Psoas muscle (tissue), 8 donors: ENCODE measurements around the gene RTKN. TPM values are rescaled to one million over a fixed set of nuclear protein-coding genes. Genes with fewer than 3 reads are reported as not detected.

Experiments
- ATAC-seq, 4 donors: fragments of 200-7000 bp; cut with Tn5 transposase; one replicate each; pipeline ENCODE4 v1.9.1; 2020; ENCODE audit warnings: moderate library complexity in 3 of 4, mild to moderate bottlenecking in 2 of 4
- DNase-seq, 2 donors: peaks; one replicate each; pipeline ENCODE4 v3.0.0-alpha.2; 2020
- H3K27ac ChIP-seq: fragments of 200-600 bp; one replicate; pipeline ENCODE4 v1.8.0; 2022
- H3K27me3 ChIP-seq, 3 donors: fragments of 200-600 bp in 1 of 3; one replicate each; pipeline versions ENCODE4 v1.6.1 to v1.8.0; 2013 to 2022; ENCODE audit warnings: low read length in 2 of 3, mild to moderate bottlenecking in 2 of 3, moderate library complexity in 1 of 3; ENCODE audit not compliant: insufficient read depth in 3 of 3
- H3K36me3 ChIP-seq, 2 donors: fragments of 200-600 bp in 1 of 2; one replicate each; pipeline versions ENCODE4 v1.6.1 to v1.8.0; 2013 to 2022; ENCODE audit warnings: low read depth in 1 of 2, mild to moderate bottlenecking in 1 of 2, moderate library complexity in 1 of 2; ENCODE audit not compliant: insufficient read depth in 1 of 2
- H3K4me1 ChIP-seq: fragments of 200-600 bp; one replicate; pipeline ENCODE4 v1.8.0; 2022
- H3K4me3 ChIP-seq: fragments of 200-600 bp; one replicate; pipeline ENCODE4 v1.8.0; 2022; ENCODE audit warnings: mild to moderate bottlenecking
- H3K9me3 ChIP-seq: fragments of 200-600 bp; one replicate; pipeline ENCODE4 v1.8.0; 2022
- WGBS, 3 donors: extraction: QIAGEN DNeasy Blood & Tissue Kit; methylation state at CpG; one replicate each; pipeline versions ENCODE4 v1.1.6 to v1.1.7; 2013; 5-methylcytosine and 5-hydroxymethylcytosine counted together
- intact Hi-C, 2 donors: fragments of 100-400 bp; cut with DNase I; formaldehyde crosslinking; loops; one replicate each; pipeline versions ENCODE4 v1.11.0 to v1.14.2; 2022
- polyA plus RNA-seq, 3 donors: library from polyadenylated mRNA; stranded (reverse); fragments of 200-250 nt; gene quantifications; one replicate each; pipeline ENCODE4 v1.2.3, GENCODE V29; 2013
- total RNA-seq, 4 donors: library from RNA; stranded (reverse); fragmentation: NEBNext Ultra II Directional in 2 of 4; extraction: Animal tissue kit (Norgen Biotek cat#: 25700) in 2 of 4; gene quantifications; one replicate each; pipeline versions ENCODE4 v1.2.1 to v1.2.4, GENCODE V29; 2021 to 2023
- TF ChIP-seq, protein P1 (sequence below): fragments of 200-600 bp; IDR thresholded peaks from one replicate; pipeline ENCODE4 v1.8.0; 2022; ENCODE audit warnings: antibody characterized with exemption
- donor health status: healthy with polysubstance abuse.
- donor health status: DM: no; HTN: no; CAD: no; lungs with moderate emphysema.
- donor health status: Bipolar disorder and iron deficiency.
- donor health status: healthy.
- donor health status: DM: yes; HTN: yes; CAD: no.
- donor health status: DM: no; HTN: no; CAD: no.
- donor health status: DM: no; HTN: no; CAD: no.
- donor health status: DM: yes; HTN: yes; CAD: no.

The RTKN gene
- total and polyA plus RNA-seq, 7 donors = 3.1 to 18.8 (median 7.8) TPM

DNA sequence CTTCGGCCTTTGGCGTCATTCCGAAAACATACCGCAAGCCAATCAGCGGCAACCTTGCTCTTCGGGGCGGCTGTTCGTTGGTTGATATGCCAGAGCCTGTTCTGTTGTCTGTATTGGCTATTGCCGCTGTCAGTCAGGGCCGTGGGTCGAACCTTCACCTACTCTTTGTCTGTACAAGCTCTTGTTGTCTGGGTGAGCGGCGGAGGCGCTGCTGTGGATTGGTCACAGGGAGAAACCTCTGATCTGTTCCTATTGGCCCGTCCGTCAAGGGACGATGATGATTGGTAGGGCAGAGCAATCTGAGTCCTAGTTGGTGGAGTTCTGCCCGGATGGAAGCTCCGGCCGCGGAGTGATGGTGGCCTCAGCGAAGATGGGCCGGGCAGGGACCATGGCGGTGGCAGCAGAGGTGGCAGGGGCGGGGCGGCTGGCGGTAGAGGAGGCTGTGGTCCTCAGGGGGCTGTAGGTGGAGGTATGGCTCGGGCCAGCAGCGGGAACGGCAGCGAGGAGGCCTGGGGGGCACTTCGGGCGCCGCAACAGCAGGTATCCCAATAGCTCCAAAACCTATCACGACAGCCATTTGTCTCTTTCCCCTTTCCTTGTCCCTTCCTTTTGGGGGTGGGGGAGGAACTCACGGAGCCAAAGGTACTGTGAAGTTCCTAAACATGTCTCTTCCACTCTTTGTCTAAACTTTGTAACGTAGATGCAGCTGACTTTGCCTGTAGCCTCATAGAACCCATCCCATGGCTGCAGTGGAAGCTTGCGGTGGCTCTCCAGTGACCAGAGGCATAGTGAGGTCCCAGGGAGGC, 16.6 kb upstream of the RTKN start, which contains the start of gene WBP1:
TSS of gene WBP1 (plus strand) at position 307 of the 806 bp plus-strand sequence. CDS start at position 472, 165 bp downstream.
- 0 to 1% (median 1%) methylated on average over 30 to 38 of the region's 38 CpGs for WGBS, 3 donors
- Histone ChIP-seq H3K4me1 (peaks cover 26% of the 10 kb centered on the region), H3K4me3 (peak within 1 kb of the TSS; percentile 86), H3K27me3 (no peaks in the 10 kb centered on the region), H3K36me3 (peaks cover 3 to 38% of the 10 kb centered on the region in 2 donors), H3K27ac (peak within 1 kb of the TSS; percentile 87), H3K9me3 (no peaks in the 10 kb centered on the region)
- peak; percentile 99 to 100 for DNase-seq
- intact Hi-C loops = no loop called here
- ATAC-seq = peak; percentile 90 to 94 (median 93)
- TF ChIP-seq, protein P1, sequence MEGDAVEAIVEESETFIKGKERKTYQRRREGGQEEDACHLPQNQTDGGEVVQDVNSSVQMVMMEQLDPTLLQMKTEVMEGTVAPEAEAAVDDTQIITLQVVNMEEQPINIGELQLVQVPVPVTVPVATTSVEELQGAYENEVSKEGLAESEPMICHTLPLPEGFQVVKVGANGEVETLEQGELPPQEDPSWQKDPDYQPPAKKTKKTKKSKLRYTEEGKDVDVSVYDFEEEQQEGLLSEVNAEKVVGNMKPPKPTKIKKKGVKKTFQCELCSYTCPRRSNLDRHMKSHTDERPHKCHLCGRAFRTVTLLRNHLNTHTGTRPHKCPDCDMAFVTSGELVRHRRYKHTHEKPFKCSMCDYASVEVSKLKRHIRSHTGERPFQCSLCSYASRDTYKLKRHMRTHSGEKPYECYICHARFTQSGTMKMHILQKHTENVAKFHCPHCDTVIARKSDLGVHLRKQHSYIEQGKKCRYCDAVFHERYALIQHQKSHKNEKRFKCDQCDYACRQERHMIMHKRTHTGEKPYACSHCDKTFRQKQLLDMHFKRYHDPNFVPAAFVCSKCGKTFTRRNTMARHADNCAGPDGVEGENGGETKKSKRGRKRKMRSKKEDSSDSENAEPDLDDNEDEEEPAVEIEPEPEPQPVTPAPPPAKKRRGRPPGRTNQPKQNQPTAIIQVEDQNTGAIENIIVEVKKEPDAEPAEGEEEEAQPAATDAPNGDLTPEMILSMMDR = no peak

DNA sequence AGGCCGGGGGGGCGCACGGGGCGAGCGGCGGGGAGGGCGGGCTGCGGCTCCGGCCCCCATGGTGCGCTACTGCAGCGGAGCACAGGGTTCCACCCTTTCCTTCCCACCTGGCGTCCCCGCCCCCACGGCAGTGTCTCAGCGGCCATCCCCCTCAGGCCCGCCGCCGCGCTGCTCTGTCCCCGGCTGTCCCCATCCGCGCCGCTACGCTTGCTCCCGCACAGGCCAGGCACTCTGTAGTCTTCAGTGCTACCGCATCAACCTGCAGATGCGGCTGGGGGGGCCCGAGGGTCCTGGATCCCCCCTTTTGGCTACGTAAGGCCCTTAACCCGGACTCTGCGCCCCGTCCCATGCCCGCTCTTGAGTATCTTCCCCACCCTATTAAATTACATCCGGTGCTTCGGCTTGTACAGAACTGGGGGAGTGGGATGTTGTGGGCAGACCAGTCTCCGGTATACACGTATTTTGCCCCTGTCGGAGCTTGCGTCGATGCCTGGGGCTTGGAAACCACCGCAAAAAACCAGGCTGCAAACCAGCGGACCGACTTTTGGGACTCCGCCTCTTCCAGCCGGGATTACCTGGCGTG, 15.9 kb upstream of the RTKN start:
- TF ChIP-seq, protein P1 = no peak
- peak overlapping the region; percentile 86 for H3K4me3 ChIP-seq
- WGBS, 3 donors = 0 to 1% (median 0%) methylated on average over 32 to 46 of the region's 46 CpGs
- peak overlapping the region; percentile 87 for H3K27ac ChIP-seq
- peak; percentile 67 to 77 for DNase-seq
- ATAC-seq = peak; percentile 7 to 21 (median 12)
- peaks cover 26% of the 10 kb centered on the region for H3K4me1 ChIP-seq
- intact Hi-C loops = loop anchor here in 1 of 2 donors (2.0 kb wide), 1 partner anchor 721 kb away; the partner anchor contains the start of gene TPRKB
- no peaks in the 10 kb centered on the region for H3K27me3 ChIP-seq
- H3K36me3 ChIP-seq = peaks cover 2 to 31% of the 10 kb centered on the region in 2 donors
- H3K9me3 ChIP-seq = no peaks in the 10 kb centered on the region

DNA sequence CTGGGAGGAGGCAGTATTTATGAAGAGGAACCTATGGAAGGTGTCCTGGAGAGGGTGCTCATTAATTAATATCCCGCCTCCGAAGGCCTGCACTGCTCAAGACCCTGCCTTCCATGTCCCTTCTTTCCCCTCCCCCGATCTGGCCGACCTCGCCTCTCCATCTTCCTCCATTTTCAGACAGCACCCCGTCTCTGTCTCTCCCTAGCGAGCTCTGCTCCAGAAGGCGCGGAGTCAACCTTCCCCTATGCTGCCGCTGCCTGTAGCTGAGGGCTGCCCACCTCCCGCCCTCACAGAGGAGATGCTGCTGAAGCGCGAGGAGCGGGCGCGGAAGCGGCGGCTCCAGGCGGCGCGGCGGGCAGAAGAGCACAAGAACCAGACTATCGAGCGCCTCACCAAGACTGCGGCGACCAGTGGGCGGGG, 15.4 kb upstream of the RTKN start:
- intact Hi-C loops = loop anchor here in 1 of 2 donors (2.0 kb wide), 1 partner anchor 720 kb away; the partner anchor contains the start of gene TPRKB
- Histone ChIP-seq H3K9me3 (no peaks in the 10 kb centered on the region), H3K4me3 (peak overlapping the region; percentile 86), H3K36me3 (peaks cover 0 to 26% of the 10 kb centered on the region in 2 donors), H3K27ac (peak overlapping the region; percentile 87), H3K4me1 (peaks cover 26% of the 10 kb centered on the region), H3K27me3 (no peaks in the 10 kb centered on the region)
- TF ChIP-seq, protein P1 = no peak
- ATAC-seq = no peak
- 3 to 5% (median 4%) methylated on average over 24 to 27 of the region's 27 CpGs for WGBS, 3 donors
- no peak for DNase-seq

DNA sequence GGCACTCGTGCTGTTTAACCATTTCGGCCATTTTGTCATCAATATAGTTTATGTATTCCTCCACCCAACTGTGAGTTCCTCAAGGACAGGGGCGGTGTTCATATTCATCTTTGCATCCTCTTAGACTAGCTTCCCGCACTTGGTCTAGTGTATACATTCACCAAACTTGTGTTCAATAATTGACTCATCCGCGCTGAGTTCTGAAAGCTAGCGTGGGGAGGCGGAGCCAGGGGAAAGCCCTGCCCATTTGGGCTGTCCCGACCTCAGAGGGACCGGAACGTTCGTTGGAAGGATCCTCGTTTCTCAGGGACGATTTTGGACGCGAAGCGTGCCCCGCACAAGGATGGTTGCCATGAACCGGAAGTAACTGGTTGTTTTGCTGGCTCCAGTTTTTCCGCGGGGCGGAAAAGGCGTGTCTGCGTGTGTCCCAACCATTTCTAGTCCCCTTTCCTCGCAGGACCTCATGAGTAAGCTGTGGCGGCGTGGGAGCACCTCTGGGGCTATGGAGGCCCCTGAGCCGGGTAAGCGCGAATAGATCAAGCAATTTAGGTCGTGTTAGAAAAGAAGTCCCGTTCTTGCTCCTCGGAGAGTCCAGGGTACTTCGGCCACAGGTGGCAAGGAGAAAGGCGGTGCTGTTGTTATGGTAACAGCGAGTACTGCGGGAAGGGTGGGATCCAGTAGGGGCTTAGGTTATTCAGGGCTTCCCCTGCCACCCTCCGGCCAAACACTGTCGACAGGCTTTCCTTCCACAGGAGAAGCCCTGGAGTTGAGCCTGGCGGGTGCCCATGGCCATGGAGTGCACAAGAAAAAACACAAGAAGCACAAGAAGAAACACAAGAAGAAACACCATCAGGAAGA, 13.1 kb upstream of the RTKN start, which contains the start of gene INO80B:
TSS of gene INO80B (plus strand) at position 434 of the 858 bp plus-strand sequence. CDS start at position 464, 30 bp downstream.
- DNase-seq (peak; percentile 93 to 96), ATAC-seq (peak; percentile 73 to 80 (median 76))
- no peaks in the 10 kb centered on the region for H3K27me3 ChIP-seq
- peaks cover 0 to 11% of the 10 kb centered on the region in 2 donors for H3K36me3 ChIP-seq
- 1 to 2% (median 1%) methylated on average over 40 of the region's 40 CpGs for WGBS, 3 donors
- H3K4me1 ChIP-seq = peaks cover 26% of the 10 kb centered on the region
- TF ChIP-seq, protein P1 = no peak
- intact Hi-C loops = loop anchor here (1.0 to 2.0 kb wide), 3 partner anchors 28 to 76 kb away; partner anchors contain the start of genes TTC31 (in 2 of the 2) and CCDC142 (in 1 of the 2)
- H3K4me3 ChIP-seq = peak within 1 kb of the TSS; percentile 86
- peak within 1 kb of the TSS; percentile 81 for H3K27ac ChIP-seq
- no peaks in the 10 kb centered on the region for H3K9me3 ChIP-seq
